Measurements from ENCODE around the gene RNF40.

DNA sequence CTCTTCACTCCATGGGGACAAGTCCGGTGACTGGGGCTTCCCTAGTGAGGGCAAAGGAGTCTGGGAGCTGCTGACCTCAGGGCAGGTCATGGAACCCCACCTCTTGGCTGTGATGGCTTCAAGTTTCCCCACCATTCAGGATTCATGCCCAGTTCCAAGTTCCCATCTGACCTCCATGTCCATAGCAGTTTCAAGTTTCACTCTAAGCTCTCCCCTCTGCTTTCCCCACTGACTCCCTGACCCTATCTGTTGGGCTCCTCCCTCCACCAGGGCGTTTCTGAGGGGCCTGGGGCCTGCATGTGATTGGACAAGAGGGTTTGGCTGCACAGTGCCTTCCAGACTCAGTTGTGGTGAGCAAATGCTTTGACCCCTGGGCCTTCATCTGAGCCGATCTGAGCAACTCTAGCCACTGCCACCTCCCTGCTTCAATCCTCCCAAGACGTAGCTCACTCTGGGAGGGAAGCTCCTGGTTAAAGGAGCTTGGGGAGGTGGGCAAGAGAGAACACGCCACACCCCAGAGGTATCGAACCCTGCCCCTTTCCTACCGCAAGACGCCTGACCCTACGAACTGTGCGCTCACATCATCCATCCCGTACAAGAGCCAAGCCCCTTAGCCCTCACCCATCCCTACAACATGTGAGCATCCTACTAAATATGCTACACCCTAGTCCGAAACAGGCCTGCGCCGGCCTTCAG is 16.6 kb downstream of the RNF40 start:
- TF ChIP-seq, protein P1, sequence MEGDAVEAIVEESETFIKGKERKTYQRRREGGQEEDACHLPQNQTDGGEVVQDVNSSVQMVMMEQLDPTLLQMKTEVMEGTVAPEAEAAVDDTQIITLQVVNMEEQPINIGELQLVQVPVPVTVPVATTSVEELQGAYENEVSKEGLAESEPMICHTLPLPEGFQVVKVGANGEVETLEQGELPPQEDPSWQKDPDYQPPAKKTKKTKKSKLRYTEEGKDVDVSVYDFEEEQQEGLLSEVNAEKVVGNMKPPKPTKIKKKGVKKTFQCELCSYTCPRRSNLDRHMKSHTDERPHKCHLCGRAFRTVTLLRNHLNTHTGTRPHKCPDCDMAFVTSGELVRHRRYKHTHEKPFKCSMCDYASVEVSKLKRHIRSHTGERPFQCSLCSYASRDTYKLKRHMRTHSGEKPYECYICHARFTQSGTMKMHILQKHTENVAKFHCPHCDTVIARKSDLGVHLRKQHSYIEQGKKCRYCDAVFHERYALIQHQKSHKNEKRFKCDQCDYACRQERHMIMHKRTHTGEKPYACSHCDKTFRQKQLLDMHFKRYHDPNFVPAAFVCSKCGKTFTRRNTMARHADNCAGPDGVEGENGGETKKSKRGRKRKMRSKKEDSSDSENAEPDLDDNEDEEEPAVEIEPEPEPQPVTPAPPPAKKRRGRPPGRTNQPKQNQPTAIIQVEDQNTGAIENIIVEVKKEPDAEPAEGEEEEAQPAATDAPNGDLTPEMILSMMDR (IDR thresholded peaks at IDR 0.05) = no peak
- no peak for TF ChIP-seq SIN3A (IDR thresholded peaks at IDR 0.05; ENCODE audit: borderline replicate concordance, insufficient read depth, low read depth, low read length)
- TF ChIP-seq, protein P2, sequence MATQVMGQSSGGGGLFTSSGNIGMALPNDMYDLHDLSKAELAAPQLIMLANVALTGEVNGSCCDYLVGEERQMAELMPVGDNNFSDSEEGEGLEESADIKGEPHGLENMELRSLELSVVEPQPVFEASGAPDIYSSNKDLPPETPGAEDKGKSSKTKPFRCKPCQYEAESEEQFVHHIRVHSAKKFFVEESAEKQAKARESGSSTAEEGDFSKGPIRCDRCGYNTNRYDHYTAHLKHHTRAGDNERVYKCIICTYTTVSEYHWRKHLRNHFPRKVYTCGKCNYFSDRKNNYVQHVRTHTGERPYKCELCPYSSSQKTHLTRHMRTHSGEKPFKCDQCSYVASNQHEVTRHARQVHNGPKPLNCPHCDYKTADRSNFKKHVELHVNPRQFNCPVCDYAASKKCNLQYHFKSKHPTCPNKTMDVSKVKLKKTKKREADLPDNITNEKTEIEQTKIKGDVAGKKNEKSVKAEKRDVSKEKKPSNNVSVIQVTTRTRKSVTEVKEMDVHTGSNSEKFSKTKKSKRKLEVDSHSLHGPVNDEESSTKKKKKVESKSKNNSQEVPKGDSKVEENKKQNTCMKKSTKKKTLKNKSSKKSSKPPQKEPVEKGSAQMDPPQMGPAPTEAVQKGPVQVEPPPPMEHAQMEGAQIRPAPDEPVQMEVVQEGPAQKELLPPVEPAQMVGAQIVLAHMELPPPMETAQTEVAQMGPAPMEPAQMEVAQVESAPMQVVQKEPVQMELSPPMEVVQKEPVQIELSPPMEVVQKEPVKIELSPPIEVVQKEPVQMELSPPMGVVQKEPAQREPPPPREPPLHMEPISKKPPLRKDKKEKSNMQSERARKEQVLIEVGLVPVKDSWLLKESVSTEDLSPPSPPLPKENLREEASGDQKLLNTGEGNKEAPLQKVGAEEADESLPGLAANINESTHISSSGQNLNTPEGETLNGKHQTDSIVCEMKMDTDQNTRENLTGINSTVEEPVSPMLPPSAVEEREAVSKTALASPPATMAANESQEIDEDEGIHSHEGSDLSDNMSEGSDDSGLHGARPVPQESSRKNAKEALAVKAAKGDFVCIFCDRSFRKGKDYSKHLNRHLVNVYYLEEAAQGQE (IDR thresholded peaks at IDR 0.05; ENCODE audit: insufficient read depth in 1 of 2, low read depth in 2 of 2, low read length in 1 of 2) = no peak
